HEK293T (cell line): Measurements from ENCODE around the gene EPS8L2.

Experiments
- BHLHE40 ChIP-seq: fragments of 450-650 bp; IDR thresholded peaks from 2 replicates; pipeline ENCODE4 v1.6.1; 2016; ENCODE audit warnings: mild to moderate bottlenecking, moderate library complexity, borderline replicate concordance
- FOXK2 ChIP-seq: fragments of 450-650 bp; IDR thresholded peaks from 2 replicates; pipeline ENCODE4 v1.6.1; 2016; ENCODE audit warnings: mild to moderate bottlenecking

DNA sequence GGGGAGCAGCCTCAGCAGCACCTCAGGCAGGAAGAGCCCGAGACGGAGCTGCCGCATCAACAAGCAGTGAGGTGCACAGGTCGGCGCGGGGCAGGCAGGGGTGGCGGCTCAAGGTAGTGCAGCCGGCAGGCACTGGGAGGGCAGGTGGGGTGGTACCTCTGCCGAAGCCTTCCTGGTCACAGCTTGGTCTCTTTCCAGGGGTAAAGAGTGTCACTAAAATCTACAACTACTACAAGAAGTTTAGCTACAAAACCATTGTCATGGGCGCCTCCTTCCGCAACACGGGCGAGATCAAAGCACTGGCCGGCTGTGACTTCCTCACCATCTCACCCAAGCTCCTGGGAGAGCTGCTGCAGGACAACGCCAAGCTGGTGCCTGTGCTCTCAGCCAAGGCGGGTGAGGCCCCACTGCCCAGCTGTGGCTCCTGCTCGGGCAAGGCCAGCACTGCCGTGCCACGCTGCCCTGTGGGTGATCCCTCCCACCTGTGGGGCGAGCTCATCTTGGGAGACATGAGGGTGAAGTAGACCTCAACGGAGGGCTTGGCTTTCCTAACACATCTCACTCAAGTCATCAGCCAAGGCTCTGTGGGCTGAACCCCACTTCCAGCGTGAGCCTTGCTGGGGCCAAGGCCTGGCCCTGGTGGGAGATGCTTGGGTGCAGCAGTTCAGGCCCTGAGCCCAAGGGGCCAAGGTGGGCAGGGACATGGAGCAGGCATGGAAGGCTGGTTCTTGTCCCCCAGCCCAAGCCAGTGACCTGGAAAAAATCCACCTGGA lies 57.7 kb downstream of the EPS8L2 start:
- TF ChIP-seq BHLHE40 (no peak), FOXK2 (no peak)
